ENCODE results near the gene KCNC1.

DNA sequence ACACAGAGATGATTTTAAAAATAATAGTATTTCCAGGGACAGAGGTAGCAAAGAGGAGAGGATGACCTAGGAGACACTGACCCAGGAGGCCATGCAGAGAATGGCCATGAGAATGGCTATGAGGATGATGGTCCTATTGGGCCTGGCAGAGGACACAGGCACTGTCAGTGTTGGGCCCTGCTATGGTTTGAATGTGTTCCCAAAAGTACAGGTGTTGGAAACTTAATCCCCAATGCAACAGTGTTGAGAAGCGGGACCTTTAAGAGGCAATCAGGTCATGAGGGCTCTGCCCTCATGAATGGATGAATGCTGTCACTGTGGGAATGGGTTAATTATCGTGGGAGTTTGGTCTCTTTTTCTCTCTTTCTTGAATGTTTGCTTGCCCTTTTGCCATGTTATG lies 61.6 kb downstream of the KCNC1 start:
- TF ChIP-seq POLR2A (IDR thresholded peaks at IDR 0.05) (no peak), EP300 (IDR thresholded peaks at IDR 0.05) (no peak), POLR2AphosphoS5 (IDR thresholded peaks at IDR 0.05) (no peak)
- TF ChIP-seq, protein P1, sequence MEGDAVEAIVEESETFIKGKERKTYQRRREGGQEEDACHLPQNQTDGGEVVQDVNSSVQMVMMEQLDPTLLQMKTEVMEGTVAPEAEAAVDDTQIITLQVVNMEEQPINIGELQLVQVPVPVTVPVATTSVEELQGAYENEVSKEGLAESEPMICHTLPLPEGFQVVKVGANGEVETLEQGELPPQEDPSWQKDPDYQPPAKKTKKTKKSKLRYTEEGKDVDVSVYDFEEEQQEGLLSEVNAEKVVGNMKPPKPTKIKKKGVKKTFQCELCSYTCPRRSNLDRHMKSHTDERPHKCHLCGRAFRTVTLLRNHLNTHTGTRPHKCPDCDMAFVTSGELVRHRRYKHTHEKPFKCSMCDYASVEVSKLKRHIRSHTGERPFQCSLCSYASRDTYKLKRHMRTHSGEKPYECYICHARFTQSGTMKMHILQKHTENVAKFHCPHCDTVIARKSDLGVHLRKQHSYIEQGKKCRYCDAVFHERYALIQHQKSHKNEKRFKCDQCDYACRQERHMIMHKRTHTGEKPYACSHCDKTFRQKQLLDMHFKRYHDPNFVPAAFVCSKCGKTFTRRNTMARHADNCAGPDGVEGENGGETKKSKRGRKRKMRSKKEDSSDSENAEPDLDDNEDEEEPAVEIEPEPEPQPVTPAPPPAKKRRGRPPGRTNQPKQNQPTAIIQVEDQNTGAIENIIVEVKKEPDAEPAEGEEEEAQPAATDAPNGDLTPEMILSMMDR (IDR thresholded peaks at IDR 0.05) = no peak
